Dedifferentiated amniotic fluid mesenchymal stem cell (primary cell): Measurements from ENCODE around the gene LRP1.

Experiments used
- DNase-seq: peaks from one replicate; pipeline ENCODE4 v3.0.0-alpha.2; 2016; ENCODE audit errors: extremely low spot score

The LRP1 gene

GRCh38 chr12:57193706-57194245 is 65.5 kb downstream of the LRP1 start:
- DNase-seq, result no peak

GRCh38 chr12:57194253-57194652 is 66.0 kb downstream of the LRP1 start:
- no peak for DNase-seq

GRCh38 chr12:57195186-57195585 is 66.9 kb downstream of the LRP1 start:
- no peak for DNase-seq

DNA sequence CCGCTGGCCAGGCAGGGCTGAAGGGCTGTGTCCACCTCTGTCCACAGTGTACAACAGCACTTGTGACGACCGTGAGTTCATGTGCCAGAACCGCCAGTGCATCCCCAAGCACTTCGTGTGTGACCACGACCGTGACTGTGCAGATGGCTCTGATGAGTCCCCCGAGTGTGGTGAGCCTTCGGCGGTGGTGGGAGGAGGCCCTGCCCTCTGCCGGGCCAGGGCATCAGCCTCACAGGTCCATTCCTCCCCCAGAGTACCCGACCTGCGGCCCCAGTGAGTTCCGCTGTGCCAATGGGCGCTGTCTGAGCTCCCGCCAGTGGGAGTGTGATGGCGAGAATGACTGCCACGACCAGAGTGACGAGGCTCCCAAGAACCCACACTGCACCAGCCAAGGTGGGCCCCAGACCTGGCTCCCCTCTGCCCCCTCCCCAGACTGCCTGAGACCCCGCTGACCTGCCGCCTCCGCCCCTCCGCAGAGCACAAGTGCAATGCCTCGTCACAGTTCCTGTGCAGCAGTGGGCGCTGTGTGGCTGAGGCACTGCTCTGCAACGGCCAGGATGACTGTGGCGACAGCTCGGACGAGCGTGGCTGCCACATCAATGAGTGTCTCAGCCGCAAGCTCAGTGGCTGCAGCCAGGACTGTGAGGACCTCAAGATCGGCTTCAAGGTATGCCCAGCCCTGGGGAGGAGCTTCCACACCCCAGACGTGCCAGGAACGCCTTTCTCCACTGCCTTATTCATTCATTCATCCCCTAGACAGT is 67.5 kb downstream of the LRP1 start:
- DNase-seq, result no peak

- no peak for DNase-seq
Observed at GRCh38 chr12:57196439-57196838, 68.2 kb downstream of the LRP1 start.

DNA sequence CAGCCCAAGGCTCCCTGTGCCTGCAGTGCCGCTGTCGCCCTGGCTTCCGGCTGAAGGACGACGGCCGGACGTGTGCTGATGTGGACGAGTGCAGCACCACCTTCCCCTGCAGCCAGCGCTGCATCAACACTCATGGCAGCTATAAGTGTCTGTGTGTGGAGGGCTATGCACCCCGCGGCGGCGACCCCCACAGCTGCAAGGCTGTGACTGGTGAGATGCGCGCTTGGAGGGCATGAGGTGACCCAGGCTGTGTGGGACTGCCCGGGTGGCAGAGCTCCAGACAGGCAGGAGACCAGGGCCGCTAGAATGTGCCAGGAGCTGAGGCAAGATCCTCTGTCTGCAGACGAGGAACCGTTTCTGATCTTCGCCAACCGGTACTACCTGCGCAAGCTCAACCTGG is 68.7 kb downstream of the LRP1 start:
- DNase-seq, result no peak

GRCh38 chr12:57198329-57198728 is 70.0 kb downstream of the LRP1 start:
- no peak for DNase-seq

GRCh38 chr12:57199191-57199590 is 70.9 kb downstream of the LRP1 start:
- DNase-seq, result no peak

- no peak for DNase-seq
Observed at GRCh38 chr12:57200497-57200896, 72.2 kb downstream of the LRP1 start.

- no peak for DNase-seq
Observed at GRCh38 chr12:57201219-57201618, 72.9 kb downstream of the LRP1 start.

DNA sequence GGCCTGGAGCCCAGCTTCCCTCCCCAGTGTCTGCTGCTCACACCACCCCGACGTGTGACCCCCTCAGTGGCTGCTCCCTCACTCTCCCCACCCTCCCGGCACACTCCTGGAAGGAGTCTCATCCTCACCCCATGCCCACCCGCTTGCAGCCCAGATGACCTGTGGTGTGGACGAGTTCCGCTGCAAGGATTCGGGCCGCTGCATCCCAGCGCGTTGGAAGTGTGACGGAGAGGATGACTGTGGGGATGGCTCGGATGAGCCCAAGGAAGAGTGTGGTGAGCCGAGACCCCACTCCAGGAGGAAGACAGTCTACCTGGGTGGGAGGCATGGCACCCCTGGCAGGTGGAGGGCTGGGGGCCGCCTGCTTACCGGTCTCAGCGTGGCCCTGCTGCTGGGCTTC is 73.3 kb downstream of the LRP1 start:
- DNase-seq, result no peak

DNA sequence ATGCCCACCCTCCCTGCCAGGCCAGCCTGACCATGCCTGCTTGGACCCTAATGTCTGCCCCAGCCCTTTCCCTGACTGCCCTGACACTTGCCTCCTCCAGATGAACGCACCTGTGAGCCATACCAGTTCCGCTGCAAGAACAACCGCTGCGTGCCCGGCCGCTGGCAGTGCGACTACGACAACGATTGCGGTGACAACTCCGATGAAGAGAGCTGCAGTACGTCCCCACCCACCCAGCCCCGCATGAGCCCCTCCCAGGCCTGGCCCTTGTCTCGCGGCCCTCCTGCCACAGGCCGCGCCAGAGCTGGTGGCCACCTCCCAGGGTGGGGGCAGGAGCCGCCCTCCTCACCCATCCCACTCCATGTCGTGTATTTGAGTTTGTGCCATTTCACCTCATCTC is 74.0 kb downstream of the LRP1 start:
- no peak for DNase-seq

GRCh38 chr12:57203201-57203600 is 74.9 kb downstream of the LRP1 start:
- DNase-seq, result no peak

DNA sequence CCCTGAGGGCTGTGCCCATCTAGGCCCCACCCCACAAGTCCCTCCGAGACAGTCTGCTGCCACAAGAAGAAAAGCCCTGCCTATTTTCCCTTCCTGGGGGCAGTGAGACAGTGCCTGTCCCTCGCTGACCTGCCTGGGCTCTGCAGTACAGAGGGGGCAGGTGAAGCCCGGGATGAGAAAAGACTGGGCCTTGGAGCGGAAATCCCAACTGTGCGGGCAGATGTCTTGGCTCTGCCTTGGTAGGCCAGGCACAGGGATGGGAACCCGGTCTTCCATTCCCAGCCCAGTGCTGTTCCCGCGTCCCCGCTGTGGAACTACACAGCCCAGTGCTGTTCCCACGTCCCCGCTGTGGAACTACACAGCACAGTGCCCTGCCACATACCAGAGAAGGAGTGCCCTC is 75.5 kb downstream of the LRP1 start:
- DNase-seq, result no peak

DNA sequence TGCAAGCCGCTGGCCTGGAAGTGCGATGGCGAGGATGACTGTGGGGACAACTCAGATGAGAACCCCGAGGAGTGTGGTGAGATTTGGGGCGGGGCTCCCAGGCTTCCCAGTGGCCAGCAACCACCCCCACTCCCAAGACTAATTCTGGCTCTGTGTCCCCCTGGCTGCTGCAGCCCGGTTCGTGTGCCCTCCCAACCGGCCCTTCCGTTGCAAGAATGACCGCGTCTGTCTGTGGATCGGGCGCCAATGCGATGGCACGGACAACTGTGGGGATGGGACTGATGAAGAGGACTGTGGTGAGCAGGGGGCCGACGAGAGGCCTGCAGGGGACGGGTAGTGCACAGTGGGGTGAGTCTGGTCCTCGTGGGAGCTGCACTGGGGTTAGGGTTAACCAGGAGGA is 76.2 kb downstream of the LRP1 start:
- DNase-seq, result no peak

DNA sequence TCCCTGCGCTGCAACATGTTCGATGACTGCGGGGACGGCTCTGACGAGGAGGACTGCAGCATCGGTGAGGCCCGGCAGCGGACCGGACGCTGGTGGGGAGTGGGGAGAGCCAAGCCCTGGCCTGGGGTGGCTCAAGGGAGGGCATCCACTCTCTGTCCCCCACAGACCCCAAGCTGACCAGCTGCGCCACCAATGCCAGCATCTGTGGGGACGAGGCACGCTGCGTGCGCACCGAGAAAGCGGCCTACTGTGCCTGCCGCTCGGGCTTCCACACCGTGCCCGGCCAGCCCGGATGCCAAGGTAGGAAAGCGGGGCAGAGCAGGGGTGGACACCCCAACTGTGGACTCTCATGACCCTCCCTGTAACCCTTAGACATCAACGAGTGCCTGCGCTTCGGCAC is 76.9 kb downstream of the LRP1 start:
- DNase-seq, result no peak

DNA sequence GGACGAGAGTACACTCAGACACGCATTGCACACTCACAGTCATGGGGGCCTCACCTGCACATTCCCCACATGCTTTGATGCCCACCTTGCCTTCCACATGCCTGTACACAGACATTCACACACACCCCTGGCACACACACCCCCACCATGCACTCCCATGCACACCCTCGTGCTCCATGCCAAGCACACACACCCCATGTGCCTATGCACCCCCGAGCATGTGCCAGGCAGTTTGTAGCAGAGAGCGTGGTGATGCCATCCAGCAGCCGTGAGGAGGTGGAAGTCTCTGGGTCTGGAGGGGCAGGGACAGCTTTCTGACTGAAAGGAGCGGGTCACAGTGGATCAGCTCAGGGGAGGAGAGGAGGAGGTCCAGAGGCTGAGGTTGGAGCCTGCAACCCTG is 77.6 kb downstream of the LRP1 start:
- no peak for DNase-seq

- no peak for DNase-seq
Observed at GRCh38 chr12:57207731-57208630, 79.7 kb downstream of the LRP1 start.

- no peak for DNase-seq
Observed at GRCh38 chr12:57208631-57209282, 80.5 kb downstream of the LRP1 start.

GRCh38 chr12:57209916-57210315 is 81.6 kb downstream of the LRP1 start:
- DNase-seq, result no peak

DNA sequence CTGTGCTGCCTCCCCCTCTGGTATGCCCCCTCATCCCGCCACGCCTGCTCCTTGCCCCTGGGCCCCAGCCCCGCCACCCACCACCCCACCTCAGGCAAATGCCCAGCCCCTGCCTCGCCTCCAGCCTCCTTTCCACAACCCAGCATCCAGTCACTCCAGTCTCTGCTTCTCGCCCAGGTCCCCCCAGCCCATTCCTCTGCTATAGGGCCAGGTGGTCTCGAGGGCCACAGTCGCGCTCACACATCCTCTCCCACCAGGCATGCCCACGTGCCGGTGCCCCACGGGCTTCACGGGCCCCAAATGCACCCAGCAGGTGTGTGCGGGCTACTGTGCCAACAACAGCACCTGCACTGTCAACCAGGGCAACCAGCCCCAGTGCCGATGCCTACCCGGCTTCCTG is 82.2 kb downstream of the LRP1 start:
- no peak for DNase-seq

DNA sequence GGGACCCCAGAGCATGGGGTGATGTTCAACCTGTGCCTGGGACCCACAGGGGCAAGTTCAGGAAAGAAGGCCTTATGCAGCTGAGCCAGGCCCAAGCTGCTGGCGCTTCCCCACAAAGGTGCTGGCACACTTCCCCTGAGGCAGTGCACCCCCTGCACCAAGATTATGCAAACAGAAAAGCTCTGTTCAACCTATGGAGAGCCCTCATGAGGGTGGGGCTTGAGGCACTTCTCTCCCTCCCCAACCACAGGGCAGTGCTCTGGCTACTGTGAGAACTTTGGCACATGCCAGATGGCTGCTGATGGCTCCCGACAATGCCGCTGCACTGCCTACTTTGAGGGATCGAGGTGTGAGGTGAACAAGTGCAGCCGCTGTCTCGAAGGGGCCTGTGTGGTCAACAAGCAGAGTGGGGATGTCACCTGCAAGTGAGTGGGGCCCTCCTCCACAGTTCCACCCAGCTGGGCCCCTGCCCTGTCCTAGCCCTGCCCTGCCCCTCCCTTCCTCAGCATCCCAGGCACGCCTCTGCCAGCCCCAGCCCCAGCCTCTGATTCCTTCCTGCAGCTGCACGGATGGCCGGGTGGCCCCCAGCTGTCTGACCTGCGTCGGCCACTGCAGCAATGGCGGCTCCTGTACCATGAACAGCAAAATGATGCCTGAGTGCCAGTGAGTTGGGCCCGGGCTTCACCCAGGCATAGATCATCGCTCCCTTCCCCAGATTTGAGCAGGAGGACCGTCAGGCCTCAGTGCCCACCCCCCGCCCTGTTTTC is 82.8 kb downstream of the LRP1 start:
- no peak for DNase-seq
